ENCODE measurements around the gene CLDN5. TPM values are rescaled to one million over a fixed set of nuclear protein-coding genes. Genes with fewer than 3 reads are reported as not detected.

CLDN5 gene
- total RNA-seq, 1 experiment from 2014 or later = 0.44 TPM

- Histone ChIP-seq H2BK15ac (ENCODE audit: low read depth, low read length) (no peak overlapping the region), H3K27me3 (ENCODE audit: insufficient read depth, low read length) (no peaks in the 10 kb centered on the region), H3K9ac (ENCODE audit: extremely low read depth, insufficient read length, low read length) (no peak overlapping the region), H2AK5ac (ENCODE audit: insufficient read length, low read length) (no peak overlapping the region), H3K79me2 (ENCODE audit: insufficient read depth, low read length) (no peaks in the 10 kb centered on the region), H2AFZ (ENCODE audit: low read length) (no peak overlapping the region), H3K4ac (ENCODE audit: low read depth, low read length) (no peak overlapping the region), H4K91ac (ENCODE audit: insufficient read length, low read depth, low read length) (no peak overlapping the region), H3T11ph (ENCODE audit: low read length) (no peak overlapping the region), H3K23ac (ENCODE audit: insufficient read length, low read depth, low read length) (no peak overlapping the region), H4K20me1 (ENCODE audit: control insufficient read depth, insufficient read depth, insufficient read length) (no peaks in the 10 kb centered on the region), H3K23me2 (ENCODE audit: insufficient read length, low read depth, low read length, poor library complexity, severe bottlenecking) (no peaks in the 10 kb centered on the region), H2BK5ac (ENCODE audit: insufficient read length, low read length) (no peak overlapping the region), H3K4me1 (ENCODE audit: insufficient read depth, low read length) (no peaks in the 10 kb centered on the region; the same call in 1 of the 2 replicates), H3K14ac (ENCODE audit: insufficient read depth, low read length) (no peak overlapping the region), H3K27ac (ENCODE audit: insufficient read length, low read depth, low read length) (no peak overlapping the region), H3K56ac (ENCODE audit: insufficient read length, low read depth, low read length) (no peak overlapping the region), H2BK12ac (ENCODE audit: insufficient read length, low read depth, low read length) (no peak overlapping the region), H2BK20ac (ENCODE audit: low read depth, low read length, poor library complexity, severe bottlenecking) (no peak overlapping the region), H3K18ac (ENCODE audit: insufficient read length, low read depth, low read length) (no peak overlapping the region), H2BK120ac (ENCODE audit: low read depth, low read length, poor library complexity, severe bottlenecking) (no peak overlapping the region), H3K9me3 (ENCODE audit: control insufficient read depth, low read depth, low read length) (no peaks in the 10 kb centered on the region), H4K8ac (replicated peaks; ENCODE audit: insufficient read length, low read depth, low read length) (no peak overlapping the region), H4K5ac (ENCODE audit: insufficient read length, low read depth, low read length) (no peak overlapping the region), H3K4me2 (ENCODE audit: insufficient read depth, insufficient read length, low read length) (no peak overlapping the region), H3K79me1 (ENCODE audit: insufficient read depth, low read depth, low read length, poor library complexity, severe bottlenecking) (no peaks in the 10 kb centered on the region)
- peaks cover 13 to 19% of the 10 kb centered on the region in 2 experiments for H3K4me1 Mint-ChIP-seq
- H3K36me3 Mint-ChIP-seq (ENCODE audit: insufficient read depth in 1 of 3, low read depth in 3 of 3) = no peaks in the 10 kb centered on the region
- no CpG with 5 or more reads among the region's 10 CpGs for WGBS (ENCODE audit: extremely low coverage, insufficient read length, low lambda C conversion rate)
- DNase-seq = no peak
- peaks cover 0 to 8% of the 10 kb centered on the region in 2 experiments; a peak in 1 of 5 replicates for H3K9me3 Mint-ChIP-seq
- TF ChIP-seq CTCF (conservative IDR thresholded peaks at IDR 0.05) = no peak
- H3K27ac Mint-ChIP-seq = no peak overlapping the region
- peaks cover 5% of the 10 kb centered on the region for H3K27me3 Mint-ChIP-seq (ENCODE audit: low read depth)
- H3K4me3 Mint-ChIP-seq = no peak overlapping the region
Observed at GRCh38 chr22:19556963-19557545, 32.8 kb upstream of the CLDN5 start.

All from H9 (cell line).